ENCODE measurements around the gene SIAE.

SIAE gene

DNA sequence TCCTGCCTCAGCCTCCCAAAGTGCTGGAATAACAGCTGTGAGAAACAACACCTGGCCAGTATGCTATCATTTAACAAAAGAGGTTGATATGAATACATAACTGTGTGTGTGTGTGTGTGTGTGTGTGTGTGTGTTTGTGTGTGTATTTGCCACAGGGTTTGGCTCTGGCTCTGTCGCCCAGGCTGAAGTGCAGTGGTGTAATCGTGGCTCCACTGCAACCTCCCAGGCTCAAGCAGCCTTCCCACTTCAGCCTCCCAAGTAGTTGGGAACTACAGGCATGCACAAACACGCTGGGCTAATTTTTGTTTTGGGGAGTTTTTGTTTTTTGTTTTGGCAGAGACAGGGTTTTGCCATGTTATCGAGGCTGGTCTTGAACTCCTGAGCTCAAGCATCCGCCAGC, 4.9 kb upstream of the SIAE start:
- Mint-ChIP-seq H3K4me3 (no peak overlapping the region), H3K27ac (no peak overlapping the region), H3K4me1 (ENCODE audit: low read depth) (peaks cover 11% of the 10 kb centered on the region), H3K36me3 (ENCODE audit: low read depth) (peaks cover 2% of the 10 kb centered on the region), H3K9me3 (peaks cover 15% of the 10 kb centered on the region), H3K27me3 (ENCODE audit: low read depth) (no peaks in the 10 kb centered on the region)

DNA sequence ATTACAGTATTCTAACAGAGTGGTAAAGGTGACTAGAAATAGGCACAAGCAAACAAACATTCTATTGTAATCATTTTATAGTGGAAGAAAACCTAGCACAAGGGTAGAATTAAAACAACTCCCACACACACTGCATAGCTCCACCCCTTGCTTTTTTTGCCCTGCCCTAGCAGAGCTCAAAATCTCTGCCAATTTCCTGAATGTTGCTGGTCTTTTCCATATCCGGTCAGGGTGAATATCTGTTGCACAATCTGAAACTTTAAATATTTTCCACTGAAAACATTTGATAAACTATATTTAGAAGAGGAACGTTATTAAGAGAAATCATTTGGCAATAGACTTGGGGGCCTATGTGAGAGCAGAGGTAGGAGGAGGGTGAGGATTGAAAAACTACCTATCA, 2.8 kb upstream of the SIAE start:
- Mint-ChIP-seq H3K4me1 (ENCODE audit: low read depth) (peaks cover 21% of the 10 kb centered on the region), H3K27me3 (ENCODE audit: low read depth) (no peaks in the 10 kb centered on the region), H3K27ac (no peak overlapping the region), H3K4me3 (no peak overlapping the region), H3K36me3 (ENCODE audit: low read depth) (peaks cover 5% of the 10 kb centered on the region), H3K9me3 (no peaks in the 10 kb centered on the region)

DNA sequence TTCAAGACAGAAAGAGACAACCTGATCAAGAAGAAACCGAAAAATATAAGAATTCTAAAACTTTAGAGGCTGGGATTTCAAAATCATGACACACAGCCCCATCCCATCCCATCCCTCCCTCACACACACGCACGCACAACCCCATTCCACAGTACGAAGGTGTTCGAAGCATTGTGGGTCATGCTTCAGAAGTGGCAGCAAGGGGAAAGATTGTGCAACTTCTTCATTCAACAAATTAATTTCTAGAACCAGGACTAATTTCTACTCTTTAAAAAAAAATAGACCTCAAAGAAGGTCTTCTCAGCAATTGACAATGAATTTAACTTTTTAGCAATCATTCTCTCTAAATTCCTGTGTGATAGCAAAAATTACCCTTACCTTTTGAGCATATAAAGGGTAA, 1.0 kb upstream of the SIAE start:
- Mint-ChIP-seq H3K36me3 (ENCODE audit: low read depth) (peaks cover 6% of the 10 kb centered on the region), H3K4me3 (peak overlapping the region; percentile 86), H3K4me1 (ENCODE audit: low read depth) (peaks cover 27% of the 10 kb centered on the region), H3K27ac (peak overlapping the region; percentile 91), H3K9me3 (no peaks in the 10 kb centered on the region), H3K27me3 (ENCODE audit: low read depth) (no peaks in the 10 kb centered on the region)

DNA sequence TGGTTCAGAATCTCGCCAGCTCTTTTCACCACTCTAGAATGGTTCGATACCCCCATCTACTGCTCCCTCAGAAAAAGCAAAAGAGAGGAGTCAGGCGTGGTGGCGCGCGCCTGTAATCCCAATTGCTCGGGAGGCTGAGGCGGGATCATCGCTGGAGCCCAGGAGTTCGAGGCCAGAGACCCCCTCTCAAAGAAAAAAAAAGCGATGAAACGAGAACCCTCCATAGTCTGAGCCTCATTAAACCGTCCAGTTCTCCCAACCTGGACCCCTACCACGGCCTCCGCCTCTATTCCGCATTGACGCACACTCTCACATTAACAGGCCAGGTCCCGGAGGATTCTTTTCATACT, 604 bp upstream of the SIAE start:
- H3K9me3 Mint-ChIP-seq: no peaks in the 10 kb centered on the region
- H3K36me3 Mint-ChIP-seq (ENCODE audit: low read depth): peaks cover 6% of the 10 kb centered on the region
- H3K4me3 Mint-ChIP-seq: peak overlapping the region; percentile 86
- peaks cover 27% of the 10 kb centered on the region for H3K4me1 Mint-ChIP-seq (ENCODE audit: low read depth)
- H3K27me3 Mint-ChIP-seq (ENCODE audit: low read depth): no peaks in the 10 kb centered on the region
- peak overlapping the region; percentile 91 for H3K27ac Mint-ChIP-seq

DNA sequence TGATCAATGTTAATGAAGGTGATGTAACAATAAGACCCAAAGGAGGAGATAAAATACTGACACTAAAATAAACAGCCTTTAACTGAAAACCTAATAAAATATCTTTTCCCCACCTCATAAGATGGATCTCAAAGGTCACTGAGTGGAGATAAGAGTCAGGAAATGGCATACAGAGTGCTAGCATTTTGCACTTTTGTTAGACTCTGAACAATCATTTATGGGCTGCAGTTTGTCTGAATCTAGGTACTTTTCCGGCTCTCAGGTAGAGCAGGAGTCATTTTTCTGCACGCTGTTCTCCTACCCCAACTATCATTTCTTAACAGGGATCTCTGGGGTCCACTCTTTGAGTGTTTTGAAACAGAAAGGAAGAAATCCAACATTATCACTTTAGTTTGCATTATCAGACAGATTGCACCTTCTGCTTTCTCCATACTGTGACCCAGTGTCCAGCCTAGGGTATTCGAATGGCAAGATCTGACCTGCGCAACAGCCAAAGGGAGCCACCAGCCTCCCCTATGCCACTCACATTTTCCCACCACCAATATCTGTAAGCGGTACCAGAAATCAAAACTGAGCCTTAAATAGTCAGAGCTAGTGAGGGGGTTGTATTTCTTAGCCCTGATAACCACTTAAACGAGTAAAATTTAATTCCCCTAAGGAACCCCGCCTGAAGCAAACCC, 863 bp downstream of the SIAE start:
- Mint-ChIP-seq H3K36me3 (ENCODE audit: low read depth) (peaks cover 6% of the 10 kb centered on the region), H3K4me3 (peak overlapping the region; percentile 86), H3K27ac (peak overlapping the region; percentile 80), H3K9me3 (no peaks in the 10 kb centered on the region), H3K27me3 (ENCODE audit: low read depth) (no peaks in the 10 kb centered on the region), H3K4me1 (ENCODE audit: low read depth) (peaks cover 27% of the 10 kb centered on the region)

DNA sequence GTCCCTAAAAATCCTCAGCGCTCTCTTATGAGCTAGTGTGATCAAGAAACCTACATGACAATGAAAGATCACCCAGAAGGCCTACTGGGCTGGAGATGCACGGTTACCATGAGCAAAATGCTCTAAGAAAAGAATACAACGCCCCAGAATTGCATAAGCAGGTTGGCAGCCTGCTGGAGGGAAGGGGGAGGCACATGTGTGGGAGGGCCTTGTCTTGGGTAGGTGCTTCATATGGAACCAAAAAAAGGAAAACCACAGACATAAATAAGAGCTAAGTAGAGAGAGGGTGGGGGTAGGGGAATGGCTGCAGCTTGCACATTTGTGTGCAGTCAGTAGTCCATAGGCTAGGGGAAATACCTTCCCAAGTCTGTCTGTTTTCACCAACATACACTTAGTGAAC, 2.8 kb downstream of the SIAE start:
- Mint-ChIP-seq H3K27ac (peak overlapping the region; percentile 16), H3K4me3 (peak overlapping the region; percentile 6), H3K9me3 (no peaks in the 10 kb centered on the region), H3K36me3 (ENCODE audit: low read depth) (peaks cover 6% of the 10 kb centered on the region), H3K27me3 (ENCODE audit: low read depth) (no peaks in the 10 kb centered on the region), H3K4me1 (ENCODE audit: low read depth) (peaks cover 27% of the 10 kb centered on the region)

DNA sequence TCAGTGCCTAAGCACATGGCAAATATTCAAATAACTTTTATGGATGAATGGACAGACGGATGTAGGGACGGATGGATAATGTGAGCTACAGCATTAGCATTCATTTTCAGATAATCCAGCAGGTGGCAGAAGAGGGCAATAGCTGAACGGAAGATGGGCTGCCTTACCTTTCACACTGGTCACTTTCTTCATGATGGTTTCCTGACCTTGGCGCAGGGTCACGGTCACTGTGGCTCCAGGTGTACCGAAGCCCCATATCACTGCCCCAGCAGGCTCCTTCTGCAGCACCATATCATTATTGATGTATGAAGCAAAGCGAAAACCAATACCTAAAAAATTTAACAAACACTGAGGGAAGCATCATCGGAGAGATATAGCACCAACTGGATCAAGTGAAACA, 4.3 kb downstream of the SIAE start:
- no peaks in the 10 kb centered on the region for H3K27me3 Mint-ChIP-seq (ENCODE audit: low read depth)
- H3K27ac Mint-ChIP-seq: no peak overlapping the region
- no peak overlapping the region for H3K4me3 Mint-ChIP-seq
- H3K9me3 Mint-ChIP-seq: no peaks in the 10 kb centered on the region
- peaks cover 22% of the 10 kb centered on the region for H3K4me1 Mint-ChIP-seq (ENCODE audit: low read depth)
- H3K36me3 Mint-ChIP-seq (ENCODE audit: low read depth): peaks cover 6% of the 10 kb centered on the region

DNA sequence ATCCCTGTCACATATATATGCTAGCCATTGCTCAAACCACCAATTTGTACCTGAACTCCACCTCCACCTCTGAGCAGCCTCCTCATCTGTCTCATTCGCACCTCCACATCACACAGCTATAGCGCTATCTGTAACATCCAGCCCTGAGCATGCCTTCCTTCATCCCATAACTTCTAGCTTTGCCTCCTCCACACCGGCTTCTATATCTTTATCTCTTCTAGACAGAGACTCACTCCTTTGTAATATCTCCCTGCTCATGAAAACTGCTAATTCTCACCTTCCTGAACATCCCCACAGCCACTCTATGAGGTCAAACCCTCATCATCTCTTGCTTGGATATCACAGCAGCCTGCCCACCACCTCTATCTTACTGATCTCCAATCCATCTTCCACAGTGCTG, 5.9 kb downstream of the SIAE start:
- Mint-ChIP-seq H3K4me1 (ENCODE audit: low read depth) (peaks cover 12% of the 10 kb centered on the region), H3K27me3 (ENCODE audit: low read depth) (no peaks in the 10 kb centered on the region), H3K27ac (no peak overlapping the region), H3K4me3 (no peak overlapping the region), H3K36me3 (ENCODE audit: low read depth) (peaks cover 6% of the 10 kb centered on the region), H3K9me3 (no peaks in the 10 kb centered on the region)

DNA sequence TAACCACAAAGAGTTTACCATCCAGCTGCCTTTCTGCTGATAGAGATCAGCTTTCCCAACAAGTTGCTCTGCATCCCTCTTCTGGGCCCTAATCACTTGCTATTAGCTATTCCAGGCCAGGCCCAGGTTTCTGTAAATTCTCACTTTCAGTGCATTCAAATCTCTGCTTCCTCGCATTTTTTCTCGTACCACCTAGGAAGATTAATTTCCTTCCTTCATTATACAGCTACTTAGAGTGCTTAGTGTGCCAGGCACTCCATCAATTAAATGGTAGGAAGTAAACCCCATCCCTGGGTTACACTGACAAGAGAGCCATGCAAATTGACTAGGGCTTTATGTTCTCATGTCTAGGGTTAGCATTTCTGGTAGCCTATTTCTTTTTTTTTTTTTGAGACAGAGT, 9.7 kb downstream of the SIAE start:
- Mint-ChIP-seq H3K4me1 (ENCODE audit: low read depth) (no peaks in the 10 kb centered on the region), H3K4me3 (no peak overlapping the region), H3K9me3 (no peaks in the 10 kb centered on the region), H3K27me3 (ENCODE audit: low read depth) (no peaks in the 10 kb centered on the region), H3K36me3 (ENCODE audit: low read depth) (no peaks in the 10 kb centered on the region), H3K27ac (no peak overlapping the region)

DNA sequence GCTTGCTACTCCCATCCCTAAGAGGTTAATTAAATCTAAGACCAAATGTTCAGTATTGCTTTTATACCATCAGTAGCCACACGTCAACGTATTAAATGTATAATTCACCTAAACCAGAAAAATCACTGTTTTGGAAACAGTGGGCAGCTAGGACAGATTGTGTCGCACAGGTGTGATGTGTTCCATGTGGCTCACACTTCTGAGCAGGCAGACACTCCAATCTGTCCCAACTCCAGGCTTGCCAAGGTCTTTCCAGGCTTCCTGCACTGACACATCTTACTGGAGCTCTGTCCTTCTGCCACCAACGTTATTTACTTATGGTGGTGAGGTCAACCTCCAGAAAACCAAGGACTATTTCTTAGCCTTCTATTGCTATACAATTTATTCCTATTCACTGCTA, 11.4 kb downstream of the SIAE start:
- no peak overlapping the region for H3K4me3 Mint-ChIP-seq
- no peaks in the 10 kb centered on the region for H3K4me1 Mint-ChIP-seq (ENCODE audit: low read depth)
- H3K27me3 Mint-ChIP-seq (ENCODE audit: low read depth): no peaks in the 10 kb centered on the region
- H3K36me3 Mint-ChIP-seq (ENCODE audit: low read depth): no peaks in the 10 kb centered on the region
- H3K27ac Mint-ChIP-seq: no peak overlapping the region
- no peaks in the 10 kb centered on the region for H3K9me3 Mint-ChIP-seq

DNA sequence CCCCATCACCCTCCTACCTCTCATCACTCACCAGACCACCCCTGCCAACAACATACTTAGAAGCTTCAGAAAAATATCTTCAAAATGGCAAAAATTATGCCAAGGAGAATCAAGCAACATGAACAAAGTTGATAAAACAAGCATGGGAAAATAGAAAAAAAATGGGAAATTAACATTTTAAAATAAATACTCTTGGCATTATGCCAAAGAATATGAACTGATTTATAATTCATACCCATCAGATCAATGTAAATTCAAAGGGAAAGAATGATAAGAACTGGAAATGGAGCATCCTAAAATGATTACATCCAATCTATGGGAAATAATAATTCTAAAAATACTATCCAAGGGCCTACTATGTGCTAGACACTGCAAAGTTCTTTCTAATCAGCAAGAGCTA, 12.0 kb downstream of the SIAE start:
- Mint-ChIP-seq H3K9me3 (no peaks in the 10 kb centered on the region), H3K27me3 (ENCODE audit: low read depth) (no peaks in the 10 kb centered on the region), H3K4me1 (ENCODE audit: low read depth) (no peaks in the 10 kb centered on the region), H3K36me3 (ENCODE audit: low read depth) (no peaks in the 10 kb centered on the region), H3K4me3 (no peak overlapping the region), H3K27ac (no peak overlapping the region)

DNA sequence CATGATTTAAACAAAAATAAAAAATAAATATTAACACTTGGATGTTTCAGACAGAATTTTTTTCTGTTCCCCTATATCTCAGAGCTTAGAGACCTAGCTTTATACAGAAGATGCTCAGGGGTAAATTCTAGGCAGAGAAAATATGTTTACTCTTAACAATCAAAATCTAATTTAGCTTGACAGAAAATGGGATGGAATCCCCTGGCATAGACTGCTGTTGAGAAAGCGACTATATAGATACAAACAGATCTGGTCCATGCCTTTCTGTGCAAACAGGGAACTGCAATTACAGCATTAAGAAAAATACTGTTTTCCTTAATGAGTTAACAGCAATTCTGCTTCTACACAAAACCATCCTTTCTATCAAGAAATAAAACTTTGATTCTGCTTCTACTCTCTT, 14.6 kb downstream of the SIAE start:
- no peaks in the 10 kb centered on the region for H3K9me3 Mint-ChIP-seq
- H3K27ac Mint-ChIP-seq: no peak overlapping the region
- H3K36me3 Mint-ChIP-seq (ENCODE audit: low read depth): no peaks in the 10 kb centered on the region
- no peak overlapping the region for H3K4me3 Mint-ChIP-seq
- H3K4me1 Mint-ChIP-seq (ENCODE audit: low read depth): no peaks in the 10 kb centered on the region
- H3K27me3 Mint-ChIP-seq (ENCODE audit: low read depth): no peaks in the 10 kb centered on the region

DNA sequence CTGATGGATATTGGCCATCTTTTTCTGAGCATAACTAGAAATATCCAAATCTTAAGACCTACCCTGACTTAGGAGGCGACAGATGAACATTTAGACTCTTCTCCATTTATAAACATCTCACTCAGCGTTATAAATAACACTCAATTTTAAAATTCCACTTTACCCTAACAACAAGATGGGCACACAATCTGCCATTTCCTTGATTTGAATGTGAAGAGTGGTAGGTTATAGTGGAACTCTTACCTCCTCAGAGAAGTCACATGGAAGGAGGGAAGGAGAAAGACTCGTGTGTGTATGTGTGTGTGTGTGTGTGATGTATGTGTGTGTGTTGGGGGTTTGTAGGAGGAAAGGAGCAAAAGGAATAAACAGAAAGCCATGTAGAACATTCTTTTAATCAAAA, 15.0 kb downstream of the SIAE start:
- Mint-ChIP-seq H3K27ac (no peak overlapping the region), H3K4me3 (no peak overlapping the region), H3K27me3 (ENCODE audit: low read depth) (no peaks in the 10 kb centered on the region), H3K36me3 (ENCODE audit: low read depth) (no peaks in the 10 kb centered on the region), H3K4me1 (ENCODE audit: low read depth) (no peaks in the 10 kb centered on the region), H3K9me3 (no peaks in the 10 kb centered on the region)

DNA sequence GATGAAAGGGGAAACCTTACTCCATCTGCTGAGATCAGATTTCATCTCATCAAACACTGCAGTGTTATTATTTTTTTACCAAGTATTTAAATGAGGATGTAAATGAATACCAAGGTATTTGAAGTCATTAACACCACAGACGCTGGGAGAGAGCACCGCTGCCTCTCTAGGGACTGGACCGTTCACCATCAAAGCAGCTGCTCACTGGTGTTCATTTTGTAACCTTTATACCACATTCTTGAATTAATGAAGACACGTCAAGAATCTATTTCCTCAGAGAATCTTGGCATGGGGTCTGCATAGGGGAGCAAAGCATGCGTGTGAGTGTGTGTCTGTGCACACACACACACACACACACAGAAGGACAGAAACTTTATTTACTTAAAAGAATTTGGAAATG, 15.6 kb downstream of the SIAE start:
- Mint-ChIP-seq H3K4me3 (no peak overlapping the region), H3K36me3 (ENCODE audit: low read depth) (no peaks in the 10 kb centered on the region), H3K27me3 (ENCODE audit: low read depth) (no peaks in the 10 kb centered on the region), H3K27ac (no peak overlapping the region), H3K9me3 (no peaks in the 10 kb centered on the region), H3K4me1 (ENCODE audit: low read depth) (no peaks in the 10 kb centered on the region)

DNA sequence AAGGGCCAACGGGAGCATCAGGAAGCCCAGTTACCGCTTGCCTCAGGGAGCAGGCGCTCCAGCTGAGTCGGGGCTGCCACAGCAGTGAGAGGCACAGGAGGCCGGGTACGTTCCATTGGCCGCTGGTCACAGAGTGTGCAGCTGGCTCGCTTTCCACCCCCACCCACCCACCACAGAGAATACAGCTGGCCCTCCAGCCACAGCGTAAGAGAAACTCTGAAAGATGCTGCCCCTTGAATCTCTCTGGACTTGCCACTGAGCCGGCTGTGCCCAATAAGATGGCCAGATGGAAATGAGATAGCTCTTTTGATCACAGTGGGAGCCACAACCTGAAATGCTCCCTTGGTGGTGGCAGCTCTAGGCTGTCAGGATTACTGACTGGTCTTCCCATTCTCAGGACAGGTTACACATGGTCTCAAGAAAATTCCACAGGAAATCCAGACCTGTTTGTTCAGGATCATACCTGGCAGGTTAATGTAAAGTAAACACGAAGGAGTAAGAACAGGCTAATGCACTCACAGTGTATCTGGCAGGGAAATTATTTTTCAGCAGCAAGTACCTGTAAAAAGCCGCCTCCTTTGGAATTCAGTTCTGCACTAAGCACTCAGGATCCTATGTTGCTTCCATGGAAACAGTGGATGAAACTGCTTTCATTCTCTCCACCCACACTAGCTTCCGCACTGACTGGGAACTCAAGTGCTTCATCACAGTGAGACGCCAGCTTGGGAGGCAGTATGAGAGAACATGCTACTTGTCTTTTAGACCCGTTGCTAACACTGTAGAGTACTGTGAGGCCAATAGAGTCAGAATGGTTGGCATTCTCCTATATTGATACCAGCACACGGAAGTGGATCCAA, 16.5 kb downstream of the SIAE start:
- Mint-ChIP-seq H3K27ac (no peak overlapping the region), H3K27me3 (ENCODE audit: low read depth) (no peaks in the 10 kb centered on the region), H3K4me3 (no peak overlapping the region)

More for the DNA sequence above, 16.5 kb downstream of the SIAE start:
- H3K4me1 Mint-ChIP-seq (ENCODE audit: low read depth): no peaks in the 10 kb centered on the region
- H3K9me3 Mint-ChIP-seq: no peaks in the 10 kb centered on the region
- no peaks in the 10 kb centered on the region for H3K36me3 Mint-ChIP-seq (ENCODE audit: low read depth)

Measured in T-helper 1 cell treated with Interleukin-12 subunit alpha and Interleukin-12 subunit beta and Interleukin-4 antibody, amounts not matched to agents 30 μg/mL and 1 μg/mL, for 36 hours (primary cell).